ENCODE data around the gene COL6A3. TPM values are rescaled to one million over a fixed set of nuclear protein-coding genes. Genes with fewer than 3 reads are reported as not detected.

COL6A3 gene
- total RNA-seq, 1 experiment from 2014 or later: 0.81 TPM

DNA sequence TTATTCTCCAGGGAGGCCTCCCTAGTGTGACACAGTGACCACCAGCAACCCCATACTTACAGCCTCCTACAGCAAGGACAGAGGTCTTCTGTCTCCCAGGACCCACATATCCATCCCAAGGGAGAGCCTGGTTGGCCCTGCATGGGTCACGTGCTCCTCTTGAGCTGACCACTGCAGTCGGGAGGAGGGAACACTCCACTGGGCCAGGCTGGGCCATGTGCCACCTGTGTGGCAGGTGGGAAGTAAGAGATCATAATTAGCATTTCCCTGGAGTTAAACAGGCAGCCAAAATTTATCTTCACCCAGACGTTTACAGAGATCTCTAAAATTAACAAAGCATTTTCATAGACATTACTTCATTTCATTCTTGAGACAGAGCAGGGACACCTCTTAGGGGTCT, 39.7 kb upstream of the COL6A3 start:
- H2BK120ac ChIP-seq (ENCODE audit: low read depth, low read length, poor library complexity, severe bottlenecking): no peak overlapping the region
- no peak overlapping the region for H3K4ac ChIP-seq (ENCODE audit: low read depth, low read length)
- H2BK15ac ChIP-seq (ENCODE audit: low read depth, low read length): no peak overlapping the region
- H3T11ph ChIP-seq (ENCODE audit: low read length): no peak overlapping the region
- H3K4me2 ChIP-seq (ENCODE audit: insufficient read depth, insufficient read length, low read length): no peak overlapping the region
- H4K20me1 ChIP-seq (ENCODE audit: control insufficient read depth, insufficient read depth, insufficient read length): no peaks in the 10 kb centered on the region
- WGBS (ENCODE audit: extremely low coverage, insufficient read length, low lambda C conversion rate): no CpG with 5 or more reads among the region's 3 CpGs
- no peak overlapping the region for H4K8ac ChIP-seq (replicated peaks; ENCODE audit: insufficient read length, low read depth, low read length)
- no peak for DNase-seq
- H2AK5ac ChIP-seq (ENCODE audit: insufficient read length, low read length): no peak overlapping the region
- no peak overlapping the region for H2BK5ac ChIP-seq (ENCODE audit: insufficient read length, low read length)
- H3K9ac ChIP-seq (ENCODE audit: extremely low read depth, insufficient read length, low read length): no peak overlapping the region
- Mint-ChIP-seq H3K27ac (no peak overlapping the region), H3K4me1 (peaks cover 15 to 16% of the 10 kb centered on the region in 2 experiments), H3K27me3 (ENCODE audit: low read depth) (peaks cover 55% of the 10 kb centered on the region), H3K9me3 (peaks cover 3 to 10% of the 10 kb centered on the region in 2 experiments; a peak in 4 of 5 replicates), H3K4me3 (no peak overlapping the region), H3K36me3 (ENCODE audit: insufficient read depth in 1 of 3, low read depth in 3 of 3) (no peaks in the 10 kb centered on the region)
- no peaks in the 10 kb centered on the region for H3K79me1 ChIP-seq (ENCODE audit: insufficient read depth, low read depth, low read length, poor library complexity, severe bottlenecking)
- no peaks in the 10 kb centered on the region for H3K79me2 ChIP-seq (ENCODE audit: insufficient read depth, low read length)
- H3K14ac ChIP-seq (ENCODE audit: insufficient read depth, low read length): no peak overlapping the region; the same call in 1 of the 2 replicates
- no peaks in the 10 kb centered on the region for H3K23me2 ChIP-seq (ENCODE audit: insufficient read length, low read depth, low read length, poor library complexity, severe bottlenecking)
- TF ChIP-seq, protein P1, sequence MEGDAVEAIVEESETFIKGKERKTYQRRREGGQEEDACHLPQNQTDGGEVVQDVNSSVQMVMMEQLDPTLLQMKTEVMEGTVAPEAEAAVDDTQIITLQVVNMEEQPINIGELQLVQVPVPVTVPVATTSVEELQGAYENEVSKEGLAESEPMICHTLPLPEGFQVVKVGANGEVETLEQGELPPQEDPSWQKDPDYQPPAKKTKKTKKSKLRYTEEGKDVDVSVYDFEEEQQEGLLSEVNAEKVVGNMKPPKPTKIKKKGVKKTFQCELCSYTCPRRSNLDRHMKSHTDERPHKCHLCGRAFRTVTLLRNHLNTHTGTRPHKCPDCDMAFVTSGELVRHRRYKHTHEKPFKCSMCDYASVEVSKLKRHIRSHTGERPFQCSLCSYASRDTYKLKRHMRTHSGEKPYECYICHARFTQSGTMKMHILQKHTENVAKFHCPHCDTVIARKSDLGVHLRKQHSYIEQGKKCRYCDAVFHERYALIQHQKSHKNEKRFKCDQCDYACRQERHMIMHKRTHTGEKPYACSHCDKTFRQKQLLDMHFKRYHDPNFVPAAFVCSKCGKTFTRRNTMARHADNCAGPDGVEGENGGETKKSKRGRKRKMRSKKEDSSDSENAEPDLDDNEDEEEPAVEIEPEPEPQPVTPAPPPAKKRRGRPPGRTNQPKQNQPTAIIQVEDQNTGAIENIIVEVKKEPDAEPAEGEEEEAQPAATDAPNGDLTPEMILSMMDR (conservative IDR thresholded peaks at IDR 0.05): no peak
- H3K18ac ChIP-seq (ENCODE audit: insufficient read length, low read depth, low read length): no peak overlapping the region
- H4K5ac ChIP-seq (ENCODE audit: insufficient read length, low read depth, low read length): no peak overlapping the region
- no peak overlapping the region for H3K23ac ChIP-seq (ENCODE audit: insufficient read length, low read depth, low read length)
- H3K9me3 ChIP-seq (ENCODE audit: control insufficient read depth, low read depth, low read length): no peaks in the 10 kb centered on the region
- no peak overlapping the region for H4K91ac ChIP-seq (ENCODE audit: insufficient read length, low read depth, low read length)
- no peaks in the 10 kb centered on the region for H3K27me3 ChIP-seq (ENCODE audit: insufficient read depth, low read length)
- H2BK20ac ChIP-seq (ENCODE audit: low read depth, low read length, poor library complexity, severe bottlenecking): no peak overlapping the region
- H2BK12ac ChIP-seq (ENCODE audit: insufficient read length, low read depth, low read length): no peak overlapping the region
- H3K56ac ChIP-seq (ENCODE audit: insufficient read length, low read depth, low read length): no peak overlapping the region
- no peak overlapping the region for H2AFZ ChIP-seq (ENCODE audit: low read length)
- no peak overlapping the region for H3K27ac ChIP-seq (ENCODE audit: insufficient read length, low read depth, low read length)
- H3K4me1 ChIP-seq (ENCODE audit: insufficient read depth, low read length): peaks cover 7% of the 10 kb centered on the region; the same call in 1 of the 2 replicates

All from H9 (cell line).